Right renal pelvis (tissue), 4 donors: ENCODE results near the gene C19orf33. TPM values are rescaled to one million over a fixed set of nuclear protein-coding genes. Genes with fewer than 3 reads are reported as not detected.

Source experiments
- DNase-seq, 4 donors: peaks; one replicate each; pipeline ENCODE4 v3.0.0-alpha.2; 2013; ENCODE audit warnings: low read depth in 4 of 4, low spot score in 3 of 4, missing footprints in 1 of 4
- polyA plus RNA-seq, 4 donors: library from polyadenylated mRNA; unstranded; fragments of 120-200 nt; gene quantifications; one replicate each; pipeline ENCODE4 v1.2.1, GENCODE V29; 2013; ENCODE audit not compliant: insufficient read length in 4 of 4

The C19orf33 gene
- polyA plus RNA-seq, 4 donors = 6.1 to 10.1 (median 8.8) TPM

DNA sequence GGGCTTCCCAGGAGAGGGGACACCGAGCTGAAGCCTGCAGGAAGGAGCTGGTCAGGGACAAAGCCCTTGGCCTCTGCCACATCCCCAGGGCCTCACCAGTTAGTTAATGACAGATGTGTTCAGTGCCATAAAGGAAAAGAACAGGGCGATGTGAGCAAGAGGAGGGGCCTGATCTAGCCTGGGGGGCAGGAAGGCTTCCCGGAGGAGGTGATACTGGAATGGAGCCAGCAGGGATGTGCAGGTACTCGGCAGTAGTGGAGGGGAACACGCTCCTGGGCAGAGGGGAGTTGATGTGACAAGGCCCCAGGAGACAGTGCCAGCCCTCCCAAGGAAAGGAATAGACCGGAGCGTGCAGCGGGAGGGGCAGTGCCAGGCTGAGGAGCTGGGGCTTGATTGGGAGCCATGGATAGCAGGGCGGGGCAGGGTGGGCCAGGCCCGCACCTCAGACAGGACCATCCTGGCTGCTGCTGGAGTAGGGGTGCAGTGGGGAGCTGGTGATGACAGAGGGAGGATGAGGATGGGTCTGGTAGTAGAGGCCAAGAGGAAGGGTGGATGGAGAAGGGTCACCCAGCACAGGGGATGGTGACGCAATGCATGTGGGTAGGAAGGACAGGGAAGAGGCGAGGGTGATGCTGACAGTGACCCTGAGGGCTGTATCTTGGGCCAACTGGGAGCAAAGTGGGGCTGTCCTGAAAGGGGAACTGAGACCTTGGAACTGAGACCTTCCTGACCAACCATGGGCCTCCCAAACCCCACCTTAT lies 4.1 kb downstream of the C19orf33 start:
- no peak for DNase-seq

DNA sequence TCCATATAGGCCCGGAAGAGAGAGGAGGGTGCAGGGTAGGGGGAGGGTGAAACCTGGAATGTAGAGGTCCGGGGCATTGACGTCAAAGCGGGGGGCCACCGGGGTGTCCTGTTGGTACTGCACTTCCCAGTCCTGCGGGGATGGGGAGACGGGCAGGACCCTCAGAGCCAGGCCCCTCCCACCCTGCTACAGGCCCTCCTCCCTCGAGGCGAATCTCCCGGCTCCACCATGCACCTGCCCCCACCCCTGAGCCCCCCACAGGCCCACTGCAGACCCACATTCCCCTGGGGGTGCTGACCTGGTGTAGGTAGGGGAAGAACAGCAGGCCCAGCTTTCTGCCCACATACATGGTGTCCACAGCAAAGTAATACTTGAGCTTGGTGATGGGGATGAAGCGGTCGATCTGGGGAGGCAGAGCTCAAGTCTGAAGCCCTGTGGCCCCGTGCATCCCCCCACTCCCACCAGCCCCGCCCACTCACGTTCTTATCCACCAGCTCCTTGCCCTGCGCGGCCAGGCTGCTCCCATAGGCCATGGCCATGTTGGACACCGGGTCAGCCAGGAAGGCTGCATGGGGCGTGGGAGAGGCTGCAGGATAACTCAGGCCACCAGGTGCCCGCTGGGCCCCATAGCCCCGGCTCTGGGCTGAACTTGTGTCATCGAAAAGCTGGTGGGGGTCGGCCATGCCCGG lies 5.0 kb downstream of the C19orf33 start:
- no peak for DNase-seq

DNA sequence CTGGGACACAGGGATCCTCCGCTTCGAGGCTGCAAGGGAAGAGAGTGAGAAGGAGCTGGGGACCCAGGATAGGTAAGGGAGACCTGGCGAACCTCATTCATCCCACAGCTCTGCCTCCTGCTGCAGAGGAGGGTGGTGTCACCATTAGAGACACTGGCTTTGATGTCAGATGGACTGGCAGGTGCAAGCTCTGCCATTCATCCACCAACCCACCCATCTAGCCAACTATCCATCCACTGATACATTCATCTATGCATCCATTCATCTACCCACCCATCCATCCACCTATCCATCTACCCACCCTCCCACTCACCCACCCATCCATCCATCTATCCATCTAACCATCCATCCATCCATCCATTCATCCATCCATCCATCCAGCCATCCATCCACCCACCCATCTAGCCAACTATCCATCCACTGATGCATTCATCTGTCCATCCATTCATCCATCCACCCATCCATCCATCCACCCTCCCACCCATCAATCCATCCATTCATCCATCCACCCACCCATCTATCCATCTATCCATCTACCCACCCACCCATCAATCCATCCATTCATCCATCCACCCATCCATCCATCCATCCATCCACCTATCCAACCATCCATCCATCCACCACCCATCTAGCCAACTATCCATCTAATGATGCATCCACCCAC lies 5.7 kb downstream of the C19orf33 start:
- no peak for DNase-seq

DNA sequence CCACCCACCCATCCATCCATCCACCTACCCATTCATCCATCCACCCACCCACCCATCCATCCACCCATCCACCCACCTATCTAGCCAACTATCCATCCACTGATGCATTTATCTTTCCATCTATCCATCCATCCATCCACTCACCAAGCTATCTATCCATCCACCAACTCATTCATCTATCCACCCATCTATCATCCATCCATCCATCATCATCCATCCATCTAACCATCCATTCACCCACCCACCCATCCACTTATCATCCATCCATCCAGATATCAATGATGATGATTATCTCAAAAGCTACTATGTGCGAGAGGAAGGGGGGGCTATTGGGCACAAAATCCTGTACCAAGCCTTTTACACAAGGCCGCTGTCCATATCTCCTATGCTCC lies 6.2 kb downstream of the C19orf33 start:
- DNase-seq = no peak

DNA sequence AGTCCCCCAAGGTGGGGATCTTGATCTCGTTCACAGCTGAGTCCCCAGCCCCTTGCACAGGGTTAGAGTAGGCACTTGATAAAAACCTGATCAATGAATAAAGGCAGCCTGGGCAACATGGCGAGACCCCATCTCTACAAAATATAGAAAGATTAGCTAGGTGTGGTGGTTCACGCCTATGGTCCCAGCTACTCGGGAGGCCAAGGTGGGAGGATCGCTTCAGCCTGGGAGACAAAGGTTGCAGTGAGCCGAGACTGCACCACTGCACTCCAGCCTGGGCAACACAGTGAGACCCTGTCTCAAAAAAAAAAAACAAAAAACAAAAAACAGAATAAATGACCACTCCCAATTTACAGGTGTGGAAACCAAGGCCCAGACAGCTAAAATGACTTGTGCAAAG lies 6.9 kb downstream of the C19orf33 start:
- no peak for DNase-seq

DNA sequence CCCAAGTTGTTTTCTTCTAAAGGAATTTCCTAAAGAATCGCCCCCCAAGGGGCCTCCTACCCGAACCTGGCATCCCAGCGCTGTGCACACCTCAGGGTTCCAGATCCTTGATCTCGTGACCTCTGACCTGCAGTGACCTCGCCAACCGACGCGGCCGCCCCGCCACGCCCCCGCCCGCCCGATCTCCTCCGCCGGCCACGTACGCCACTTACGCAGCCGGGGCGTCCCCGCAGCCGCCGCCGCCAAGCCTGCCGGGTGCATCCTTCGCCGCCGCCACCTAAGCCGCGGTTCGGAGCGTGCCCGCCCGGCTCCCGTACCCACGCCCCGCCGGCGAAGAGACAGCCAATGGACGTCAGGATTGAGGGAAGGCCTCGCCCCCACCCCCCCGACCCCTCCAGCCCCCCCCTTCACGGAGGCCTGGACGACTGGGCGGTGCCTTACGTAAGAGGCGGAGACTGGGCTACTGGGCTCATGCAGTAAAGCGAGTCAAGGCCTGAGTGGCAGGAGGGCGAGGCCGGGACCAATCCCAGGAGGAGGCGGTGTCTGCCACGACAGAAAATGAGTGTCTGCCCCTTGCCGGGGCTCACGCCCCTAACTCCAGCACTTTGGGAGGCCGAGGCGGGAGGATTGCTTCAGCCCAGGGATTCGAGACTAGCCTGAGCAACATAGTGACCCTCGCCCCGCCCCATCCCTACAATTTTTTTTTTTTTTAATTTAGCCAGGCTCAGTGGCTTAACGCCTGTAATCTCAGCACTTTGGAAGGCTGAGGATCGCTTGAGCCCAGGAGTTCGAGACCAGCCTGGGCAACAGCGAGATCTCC lies 11.8 kb downstream of the C19orf33 start, which contains the start of gene YIF1B:
Gene YIF1B (minus strand): TSS at position 291 of the 820 bp plus-strand sequence. CDS start 30 bp downstream, at position 261.
- DNase-seq = peak; percentile 82 to 91 (median 90)

DNA sequence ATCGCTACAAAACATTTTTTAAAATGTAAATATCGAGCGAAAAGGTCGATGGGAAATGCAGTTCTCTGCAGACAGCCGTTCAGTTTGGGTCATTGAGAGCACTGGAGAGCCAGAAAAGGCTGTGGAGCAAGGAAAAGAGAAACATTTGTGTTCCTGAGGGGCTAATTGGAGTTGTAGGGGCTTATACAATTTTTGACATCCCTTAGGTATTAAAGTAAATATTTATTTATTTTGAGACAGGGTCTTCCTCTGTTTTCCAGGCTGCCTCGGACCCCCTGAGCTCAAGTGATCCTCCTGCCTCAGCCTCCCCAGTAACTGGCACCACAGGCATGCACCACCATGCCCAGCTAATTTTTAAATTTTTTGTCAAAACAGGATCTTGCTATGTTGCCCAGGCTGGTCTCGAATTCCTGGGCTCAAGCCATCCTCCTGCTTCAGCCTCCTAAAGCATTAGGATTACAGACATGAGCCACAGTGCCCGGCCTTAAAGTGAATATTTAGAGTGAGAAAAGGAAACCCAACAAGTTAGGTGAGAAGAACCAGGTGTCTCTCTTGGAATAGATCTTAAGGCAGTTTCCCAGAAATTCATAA lies 12.5 kb downstream of the C19orf33 start:
- DNase-seq = no peak

DNA sequence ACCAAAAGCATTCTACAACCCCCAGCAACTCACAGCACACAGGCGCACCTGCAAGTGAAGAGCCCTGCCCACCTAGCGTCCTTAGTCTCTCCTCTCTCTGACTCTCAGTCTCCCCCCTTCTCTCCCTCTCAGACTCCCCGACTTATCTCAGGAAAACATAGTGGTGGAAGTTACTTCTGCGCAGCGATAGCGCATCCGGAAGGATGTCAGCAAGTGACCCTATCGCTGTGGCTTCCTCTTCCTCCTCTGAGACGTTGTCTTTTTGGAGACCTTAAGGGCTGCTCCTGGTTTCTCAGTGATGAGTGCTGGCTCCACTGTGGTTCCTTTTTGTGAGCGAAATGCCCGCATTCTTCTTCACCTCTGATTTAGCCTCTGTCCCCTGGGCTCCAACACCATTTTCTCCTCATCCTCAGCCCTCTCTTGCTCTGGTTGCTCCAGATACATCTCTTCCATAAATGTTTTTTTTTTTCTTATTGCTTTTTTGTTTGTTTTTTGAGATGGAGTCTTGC lies 13.1 kb downstream of the C19orf33 start:
- DNase-seq = no peak

DNA sequence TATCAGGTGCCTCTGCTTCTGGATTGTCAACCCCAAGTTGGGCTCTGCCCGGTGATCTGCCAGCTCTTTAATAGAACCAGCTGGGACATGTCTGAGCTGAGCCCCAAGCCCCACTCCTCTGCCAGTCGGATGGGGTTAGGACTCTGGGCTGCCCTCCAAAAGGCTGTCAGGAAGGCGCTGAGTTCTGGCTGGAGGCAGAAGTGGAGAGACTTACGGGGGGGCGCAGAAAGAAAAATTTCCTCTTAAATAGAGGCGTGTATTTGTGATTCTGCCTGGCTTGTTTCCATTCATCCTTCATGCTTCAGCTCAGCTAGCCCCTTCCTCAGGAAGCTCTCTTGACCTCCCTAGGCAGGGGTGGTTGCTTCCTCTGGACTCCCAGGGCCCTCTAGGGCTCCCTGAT lies 14.6 kb downstream of the C19orf33 start:
- no peak for DNase-seq

DNA sequence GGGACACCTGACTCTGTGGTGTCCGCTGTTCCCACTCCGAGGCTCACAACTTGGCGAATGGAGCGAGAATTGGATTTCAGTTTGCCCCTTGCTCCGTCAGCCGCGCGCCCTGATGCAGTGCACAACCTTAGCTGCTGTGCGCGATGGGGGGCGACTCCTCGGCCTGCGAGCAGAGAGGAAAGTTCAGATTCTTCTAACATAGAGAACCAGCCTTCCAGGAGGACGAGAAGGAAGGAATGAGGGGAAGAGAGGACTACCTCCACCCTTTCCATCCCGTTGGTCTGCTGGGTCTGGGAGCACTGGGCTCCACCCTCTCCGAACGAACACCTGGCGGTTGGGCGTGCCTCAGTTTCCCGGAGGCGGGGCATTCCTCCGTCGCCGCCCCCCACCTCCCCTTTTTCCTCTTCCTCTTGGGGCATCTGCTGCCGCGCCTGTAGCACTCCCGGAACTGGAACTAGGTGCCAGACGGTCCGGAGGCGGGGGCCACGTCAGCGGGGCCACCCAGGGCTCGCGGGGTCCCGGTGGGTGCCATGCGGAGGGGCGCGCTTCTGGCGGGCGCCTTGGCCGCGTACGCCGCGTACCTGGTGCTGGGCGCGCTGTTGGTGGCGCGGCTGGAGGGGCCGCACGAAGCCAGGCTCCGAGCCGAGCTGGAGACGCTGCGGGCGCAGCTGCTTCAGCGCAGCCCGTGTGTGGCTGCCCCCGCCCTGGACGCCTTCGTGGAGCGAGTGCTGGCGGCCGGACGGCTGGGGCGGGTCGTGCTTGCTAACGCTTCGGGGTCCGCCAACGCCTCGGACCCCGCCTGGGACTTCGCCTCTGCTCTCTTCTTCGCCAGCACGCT lies 15.6 kb downstream of the C19orf33 start, which contains the start of gene KCNK6:
Gene KCNK6 (plus strand): TSS at position 425 of the 838 bp plus-strand sequence. CDS start 106 bp downstream, at position 531.
- DNase-seq = no peak

DNA sequence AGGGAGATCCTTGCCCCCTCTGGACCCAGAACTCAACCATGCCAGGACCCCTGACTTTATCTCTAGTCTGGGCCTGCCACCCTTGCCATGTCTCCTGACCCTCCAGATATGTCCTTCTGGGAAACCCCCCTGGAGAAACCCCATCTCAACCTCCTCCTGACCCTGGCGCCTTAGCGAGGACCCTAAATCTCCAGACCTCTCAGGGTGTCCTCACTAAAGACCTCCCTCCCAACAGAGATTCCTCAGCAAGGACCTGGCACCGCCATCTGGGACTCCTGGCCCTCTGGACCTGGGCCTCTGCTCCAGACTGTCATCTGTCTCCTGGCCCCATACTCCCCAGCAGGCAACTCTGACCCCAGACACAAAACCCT lies 16.9 kb downstream of the C19orf33 start:
- DNase-seq = no peak

DNA sequence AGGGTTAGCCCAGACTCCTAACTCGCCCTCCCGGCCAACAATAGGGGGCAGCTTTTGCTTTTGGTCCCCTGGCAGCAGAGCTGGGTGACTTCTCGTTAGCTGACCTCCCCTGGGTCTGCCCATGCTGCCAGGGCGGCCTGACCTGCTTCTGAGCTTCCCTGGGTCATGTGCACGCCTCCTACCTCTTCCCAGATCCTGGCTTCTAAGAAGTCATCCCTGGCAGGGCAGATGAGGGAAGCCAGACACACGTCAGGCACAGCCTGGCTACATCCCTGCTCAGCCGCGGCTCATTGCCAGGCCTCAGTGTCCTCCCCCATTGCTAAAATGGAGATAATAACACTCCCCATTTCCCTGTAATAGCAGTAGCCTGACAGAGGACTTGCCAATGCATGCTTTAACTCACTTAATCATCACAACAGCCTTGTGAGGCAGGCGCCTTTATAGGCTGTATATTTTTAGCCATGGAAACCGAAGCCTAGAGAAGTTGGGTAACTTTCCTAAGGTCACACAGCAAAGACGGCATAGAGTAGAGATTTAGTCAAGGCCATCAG lies 17.7 kb downstream of the C19orf33 start:
- DNase-seq = no peak

DNA sequence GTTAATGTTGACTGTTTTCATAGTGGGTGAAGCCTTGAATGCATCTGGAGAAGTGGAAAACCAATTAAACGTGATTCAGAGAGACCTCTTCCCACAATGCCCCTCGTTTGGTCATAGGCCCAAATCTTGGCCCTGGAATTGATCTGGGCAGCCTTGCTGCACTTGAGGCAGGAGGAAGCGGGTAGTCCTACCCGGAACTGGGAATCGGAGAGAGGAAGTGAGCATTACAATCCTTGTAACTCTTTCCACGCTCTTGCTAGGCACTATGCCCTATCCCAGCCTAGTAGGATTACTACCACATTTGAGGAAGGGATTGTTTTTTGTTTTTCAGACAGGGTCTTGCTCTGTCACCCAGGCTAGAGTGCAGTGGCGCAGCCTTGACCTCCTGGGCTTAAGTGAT lies 19.2 kb downstream of the C19orf33 start:
- DNase-seq = no peak

DNA sequence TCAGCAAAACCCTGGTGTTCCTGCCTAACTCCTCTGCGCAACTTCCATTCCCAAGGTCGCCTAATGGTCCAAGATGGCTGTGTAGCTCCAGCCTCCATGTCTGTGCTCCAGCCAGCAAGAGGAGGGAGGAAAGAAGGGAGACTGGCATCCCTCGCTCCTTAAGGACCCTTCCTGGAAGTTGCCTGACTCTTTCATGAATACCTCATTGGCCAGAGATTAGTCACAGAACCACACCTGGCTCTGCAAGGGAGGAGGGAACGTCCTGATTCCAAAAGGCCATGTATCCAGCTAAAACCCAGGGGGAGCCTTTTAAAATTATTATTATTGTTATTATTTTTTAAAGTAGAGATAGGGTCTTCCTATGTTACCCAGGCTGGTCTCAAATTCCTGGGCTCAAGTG lies 20.4 kb downstream of the C19orf33 start:
- no peak for DNase-seq

DNA sequence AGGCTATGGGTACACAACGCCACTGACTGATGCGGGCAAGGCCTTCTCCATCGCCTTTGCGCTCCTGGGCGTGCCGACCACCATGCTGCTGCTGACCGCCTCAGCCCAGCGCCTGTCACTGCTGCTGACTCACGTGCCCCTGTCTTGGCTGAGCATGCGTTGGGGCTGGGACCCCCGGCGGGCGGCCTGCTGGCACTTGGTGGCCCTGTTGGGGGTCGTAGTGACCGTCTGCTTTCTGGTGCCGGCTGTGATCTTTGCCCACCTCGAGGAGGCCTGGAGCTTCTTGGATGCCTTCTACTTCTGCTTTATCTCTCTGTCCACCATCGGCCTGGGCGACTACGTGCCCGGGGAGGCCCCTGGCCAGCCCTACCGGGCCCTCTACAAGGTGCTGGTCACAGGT lies 22.5 kb downstream of the C19orf33 start:
- no peak for DNase-seq

DNA sequence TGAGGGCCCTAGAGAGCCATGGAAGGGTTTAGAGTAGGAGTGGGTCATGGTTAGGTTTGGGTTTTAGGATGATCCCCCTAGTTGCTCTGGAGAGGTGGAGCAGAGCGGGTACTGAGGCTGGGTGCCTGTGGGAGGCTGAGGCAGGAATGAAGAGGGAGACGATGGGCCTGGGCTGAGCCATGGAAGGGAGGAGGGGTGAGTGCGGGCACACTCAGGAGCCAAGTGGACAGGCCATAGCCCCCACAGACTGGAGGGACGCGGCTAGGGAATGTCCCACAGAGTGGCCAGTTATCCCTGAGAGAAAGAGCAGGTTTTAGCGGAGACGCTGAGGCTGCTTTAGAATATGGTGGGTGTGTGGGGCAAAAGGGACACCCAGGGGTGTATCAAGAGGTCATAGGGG lies 25.6 kb downstream of the C19orf33 start:
- DNase-seq = no peak

DNA sequence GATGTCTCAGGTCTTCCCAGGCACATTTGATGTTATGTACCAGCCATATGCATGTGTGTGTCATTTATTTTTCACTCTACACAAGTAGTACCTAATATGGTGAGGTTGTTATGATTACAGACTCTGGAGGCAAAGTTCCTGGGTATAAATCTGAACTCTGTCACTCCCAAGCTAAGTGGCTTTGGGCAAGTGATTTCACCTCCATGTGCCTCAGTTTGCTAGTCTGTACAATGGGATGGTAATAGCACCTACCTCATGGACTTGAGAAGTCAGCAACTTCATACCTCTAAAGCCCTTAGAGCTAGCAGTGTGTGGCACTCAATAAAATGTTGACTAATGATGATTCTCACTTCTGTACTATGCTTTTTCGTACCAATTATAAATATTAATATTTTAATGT lies 27.7 kb downstream of the C19orf33 start:
- no peak for DNase-seq

DNA sequence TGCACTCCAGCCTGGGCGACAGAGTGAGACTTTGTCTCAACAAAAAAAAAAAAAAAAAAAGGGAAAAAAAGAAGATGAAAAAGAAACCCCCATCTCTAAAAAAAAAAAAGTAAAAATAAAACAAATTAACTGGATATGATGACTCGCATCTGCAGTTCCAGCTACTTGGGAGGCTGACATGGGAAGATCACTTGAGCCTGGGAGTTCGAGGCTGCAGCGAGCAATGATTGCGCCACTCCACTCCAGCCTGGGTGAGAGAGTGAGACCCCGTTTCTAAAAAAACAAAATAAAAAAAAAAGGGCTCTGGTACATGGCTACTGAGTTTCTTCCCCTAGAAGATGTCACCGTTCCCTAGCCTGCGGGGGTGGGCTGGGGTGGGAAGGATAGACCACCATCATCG lies 29.2 kb downstream of the C19orf33 start:
- DNase-seq = no peak
